ENCODE measurements around the gene TULP4.
"Not testable (repeated sequence)": the region's sequence is repeated elsewhere in the genome, so short reads cannot be mapped to it uniquely, and the experiment has no call there.

DNA sequence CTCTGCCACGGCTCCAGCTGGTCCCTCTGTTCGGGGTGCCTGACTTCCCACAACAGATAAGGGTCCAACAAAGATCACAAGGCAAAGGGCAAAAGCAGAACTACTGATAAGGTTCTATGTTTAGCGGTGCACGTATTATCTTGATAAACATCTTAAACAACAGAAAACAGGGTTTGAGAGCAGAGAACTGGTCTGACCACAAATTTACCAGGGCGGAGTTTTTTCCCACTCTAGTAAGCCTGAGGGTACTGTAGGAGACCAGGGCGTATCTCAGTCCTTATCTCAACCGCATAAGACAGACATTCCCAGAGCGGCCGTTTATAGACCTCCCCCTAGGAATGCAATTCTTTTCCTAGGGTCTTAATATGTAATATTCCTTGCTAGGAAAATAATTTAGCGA, 14.6 kb upstream of the TULP4 start:
- not testable (repeated sequence) for TF ChIP-seq POLR2A, CTCF, POLR2AphosphoS5 (IDR thresholded peaks at IDR 0.05)
